GM21619 (cell line): Measurements from ENCODE around the gene OXLD1.
"Not testable (repeated sequence)": the region's sequence is repeated elsewhere in the genome, so short reads cannot be mapped to it uniquely, and the experiment has no call there.

Experiments used
- ATAC-seq: cut with Tn5 transposase; IDR thresholded peaks from one replicate; pipeline ENCODE4 v1.9.1; 2021; ENCODE audit not compliant: unreplicated experiment

Gene OXLD1

GRCh38 chr17:81683584-81684441, 17.4 kb upstream of the OXLD1 start, which contains the start of the genes ARL16 and HGS:
ARL16 (minus strand) TSS chr17:81683797; CDS start chr17:81683753, 44 bp downstream.
HGS (plus strand) TSS chr17:81684011; CDS start chr17:81684067, 56 bp downstream.
- peak; percentile 93 for ATAC-seq

- ATAC-seq, result peak; percentile 2
Measured at GRCh38 chr17:81683208-81683583, 16.8 kb upstream of the OXLD1 start.

GRCh38 chr17:81682565-81683207, 16.3 kb upstream of the OXLD1 start:
- ATAC-seq, result peak; percentile 3

GRCh38 chr17:81681672-81682071, 15.3 kb upstream of the OXLD1 start:
- ATAC-seq, result no peak

- no peak for ATAC-seq
Measured at GRCh38 chr17:81680150-81680549, 13.7 kb upstream of the OXLD1 start.

GRCh38 chr17:81676906-81677305, 10.5 kb upstream of the OXLD1 start:
- ATAC-seq, result no peak

GRCh38 chr17:81675515-81676221, 9.3 kb upstream of the OXLD1 start:
- not testable (repeated sequence) for ATAC-seq

- ATAC-seq, result no peak
Measured at GRCh38 chr17:81673561-81674258, 7.3 kb upstream of the OXLD1 start.

GRCh38 chr17:81672954-81673353, 6.5 kb upstream of the OXLD1 start:
- ATAC-seq, result no peak

GRCh38 chr17:81672504-81672903, 6.1 kb upstream of the OXLD1 start:
- ATAC-seq, result no peak

GRCh38 chr17:81667754-81668153, 1.3 kb upstream of the OXLD1 start:
- no peak for ATAC-seq

- no peak for ATAC-seq
Measured at GRCh38 chr17:81666092-81666341, 388 bp downstream of the OXLD1 start.

- ATAC-seq, result peak; percentile 18
Measured at GRCh38 chr17:81665205-81666091, 957 bp downstream of the OXLD1 start.

- no peak for ATAC-seq
Measured at GRCh38 chr17:81664051-81664470, 2.3 kb downstream of the OXLD1 start.

GRCh38 chr17:81662002-81662401, 4.4 kb downstream of the OXLD1 start:
- ATAC-seq, result no peak

- ATAC-seq, result no peak
Measured at GRCh38 chr17:81660441-81660840, 6.0 kb downstream of the OXLD1 start.

- ATAC-seq, result no peak
Measured at GRCh38 chr17:81659038-81659437, 7.4 kb downstream of the OXLD1 start.

GRCh38 chr17:81656835-81657234, 9.6 kb downstream of the OXLD1 start:
- ATAC-seq, result no peak

- no peak for ATAC-seq
Measured at GRCh38 chr17:81656118-81656743, 10.2 kb downstream of the OXLD1 start, which contains the start of gene PDE6G. PDE6G (minus strand) TSS chr17:81656542; CDS start chr17:81653305, 3,237 bp downstream.
